Mononuclear cell (primary cell): ENCODE results near the gene PNMA1. TPM values are rescaled to one million over a fixed set of nuclear protein-coding genes. Genes with fewer than 3 reads are reported as not detected.
A peak's percentile ranks its signal among the peaks of the same experiment; 100 is the strongest.
"Not testable (repeated sequence)": the region's sequence is repeated elsewhere in the genome, so short reads cannot be mapped to it uniquely, and the experiment has no call there.

Experiments used
- H3K27me3 ChIP-seq: 2 replicates; pipeline ENCODE4 v1.6.0; 2011; ENCODE audit warnings: low read length, control low read depth; ENCODE audit not compliant: insufficient read depth
- H3K4me1 ChIP-seq: 2 replicates; pipeline ENCODE4 v1.5.1; 2011; ENCODE audit warnings: mild to moderate bottlenecking, low read length, control low read depth; ENCODE audit not compliant: insufficient read depth
- H3K4me3 ChIP-seq: 2 replicates; pipeline ENCODE4 v1.5.1; 2011; ENCODE audit warnings: mild to moderate bottlenecking, low read length, moderate library complexity
- H3K9me3 ChIP-seq: 2 replicates; pipeline ENCODE4 v1.5.1; 2011; ENCODE audit warnings: low read depth, mild to moderate bottlenecking, control low read depth, low read length
- total RNA-seq: library from RNA; depleted of rRNA; stranded (reverse); fragments of >200 nt; gene quantifications from one replicate; pipeline ENCODE4 v1.2.3, GENCODE V29; 2012

PNMA1 gene
- total RNA-seq, 1 donor = 23.2 TPM

- H3K4me3 ChIP-seq = no peak overlapping the region
- H3K9me3 ChIP-seq = no peaks in the 10 kb centered on the region
- H3K4me1 ChIP-seq = peaks cover 13% of the 10 kb centered on the region
- H3K27me3 ChIP-seq = peaks cover 2% of the 10 kb centered on the region
Measured at GRCh38 chr14:73717711-73718417, 3.7 kb upstream of the PNMA1 start.

- Histone ChIP-seq H3K27me3 (peaks cover 4% of the 10 kb centered on the region), H3K9me3 (no peaks in the 10 kb centered on the region), H3K4me1 (peaks cover 19% of the 10 kb centered on the region), H3K4me3 (no peak overlapping the region)
Measured at GRCh38 chr14:73717266-73717665, 3.1 kb upstream of the PNMA1 start.

GRCh38 chr14:73715707-73716106 is 1.5 kb upstream of the PNMA1 start:
- H3K27me3 ChIP-seq = peaks cover 4% of the 10 kb centered on the region
- no peak overlapping the region for H3K4me3 ChIP-seq
- no peaks in the 10 kb centered on the region for H3K9me3 ChIP-seq
- H3K4me1 ChIP-seq = peaks cover 29% of the 10 kb centered on the region

GRCh38 chr14:73714656-73715081 is 485 bp upstream of the PNMA1 start:
- peaks cover 4% of the 10 kb centered on the region for H3K27me3 ChIP-seq
- no peak overlapping the region for H3K4me3 ChIP-seq
- peaks cover 29% of the 10 kb centered on the region for H3K4me1 ChIP-seq
- no peaks in the 10 kb centered on the region for H3K9me3 ChIP-seq

- peak overlapping the region; percentile 67 for H3K4me3 ChIP-seq
- H3K9me3 ChIP-seq = no peaks in the 10 kb centered on the region
- peaks cover 29% of the 10 kb centered on the region for H3K4me1 ChIP-seq
- peaks cover 4% of the 10 kb centered on the region for H3K27me3 ChIP-seq
Measured at GRCh38 chr14:73713206-73713802, 880 bp downstream of the PNMA1 start.

GRCh38 chr14:73712540-73713180 is 1.5 kb downstream of the PNMA1 start:
- Histone ChIP-seq H3K9me3 (no peaks in the 10 kb centered on the region), H3K4me1 (peaks cover 29% of the 10 kb centered on the region), H3K27me3 (peaks cover 4% of the 10 kb centered on the region), H3K4me3 (peak overlapping the region; percentile 67)

- peak overlapping the region; percentile 67 for H3K4me3 ChIP-seq
- H3K9me3 ChIP-seq = no peaks in the 10 kb centered on the region
- H3K4me1 ChIP-seq = peaks cover 29% of the 10 kb centered on the region
- peaks cover 4% of the 10 kb centered on the region for H3K27me3 ChIP-seq
Measured at GRCh38 chr14:73712071-73712506, 2.1 kb downstream of the PNMA1 start.

GRCh38 chr14:73710737-73711136 is 3.4 kb downstream of the PNMA1 start:
- peaks cover 29% of the 10 kb centered on the region for H3K4me1 ChIP-seq
- H3K27me3 ChIP-seq = peaks cover 4% of the 10 kb centered on the region
- H3K9me3 ChIP-seq = no peaks in the 10 kb centered on the region
- no peak overlapping the region for H3K4me3 ChIP-seq

GRCh38 chr14:73709904-73710469 is 4.2 kb downstream of the PNMA1 start:
- no peaks in the 10 kb centered on the region for H3K9me3 ChIP-seq
- peaks cover 4% of the 10 kb centered on the region for H3K27me3 ChIP-seq
- no peak overlapping the region for H3K4me3 ChIP-seq
- H3K4me1 ChIP-seq = peaks cover 29% of the 10 kb centered on the region

GRCh38 chr14:73708076-73708475 is 6.1 kb downstream of the PNMA1 start:
- H3K4me1 ChIP-seq = peaks cover 19% of the 10 kb centered on the region
- not testable (repeated sequence) for H3K9me3 ChIP-seq, H3K4me3 ChIP-seq, H3K27me3 ChIP-seq

GRCh38 chr14:73700325-73700724 is 13.9 kb downstream of the PNMA1 start:
- no peaks in the 10 kb centered on the region for H3K27me3 ChIP-seq
- H3K4me1 ChIP-seq = no peaks in the 10 kb centered on the region
- no peaks in the 10 kb centered on the region for H3K9me3 ChIP-seq
- no peak overlapping the region for H3K4me3 ChIP-seq

GRCh38 chr14:73696466-73697400 is 17.5 kb downstream of the PNMA1 start:
- Histone ChIP-seq H3K9me3 (no peaks in the 10 kb centered on the region), H3K27me3 (no peaks in the 10 kb centered on the region), H3K4me3 (no peak overlapping the region), H3K4me1 (no peaks in the 10 kb centered on the region)

- Histone ChIP-seq H3K4me3 (no peak overlapping the region), H3K4me1 (no peaks in the 10 kb centered on the region), H3K27me3 (no peaks in the 10 kb centered on the region), H3K9me3 (no peaks in the 10 kb centered on the region)
Measured at GRCh38 chr14:73695997-73696396, 18.2 kb downstream of the PNMA1 start.

GRCh38 chr14:73695082-73695481 is 19.1 kb downstream of the PNMA1 start:
- H3K4me1 ChIP-seq = no peaks in the 10 kb centered on the region
- H3K4me3 ChIP-seq = no peak overlapping the region
- no peaks in the 10 kb centered on the region for H3K27me3 ChIP-seq
- no peaks in the 10 kb centered on the region for H3K9me3 ChIP-seq
